HG02763 (cell line): ENCODE results near the gene PATL1.
"Not testable (repeated sequence)": the region's sequence is repeated elsewhere in the genome, so short reads cannot be mapped to it uniquely, and the experiment has no call there.

Experiments used
- ATAC-seq: cut with Tn5 transposase; IDR thresholded peaks from one replicate; pipeline ENCODE4 v1.9.1; 2021; ENCODE audit warnings: mild to moderate bottlenecking, moderate library complexity; ENCODE audit not compliant: unreplicated experiment

PATL1 gene

GRCh38 chr11:59674291-59674690 lies 5.5 kb upstream of the PATL1 start:
- no peak for ATAC-seq

- no peak for ATAC-seq
Observed at GRCh38 chr11:59673291-59673690, 4.5 kb upstream of the PATL1 start.

GRCh38 chr11:59671471-59671870 lies 2.6 kb upstream of the PATL1 start:
- no peak for ATAC-seq

GRCh38 chr11:59669611-59670009 lies 773 bp upstream of the PATL1 start:
- ATAC-seq = peak; percentile 7

- ATAC-seq = no peak
Observed at GRCh38 chr11:59668188-59668949, 468 bp downstream of the PATL1 start.

- no peak for ATAC-seq
Observed at GRCh38 chr11:59667812-59668187, 1.0 kb downstream of the PATL1 start.

- no peak for ATAC-seq
Observed at GRCh38 chr11:59666969-59667368, 1.9 kb downstream of the PATL1 start.

GRCh38 chr11:59660621-59661020 lies 8.2 kb downstream of the PATL1 start:
- no peak for ATAC-seq

- no peak for ATAC-seq
Observed at GRCh38 chr11:59659981-59660380, 8.9 kb downstream of the PATL1 start.

- ATAC-seq = no peak
Observed at GRCh38 chr11:59658036-59658435, 10.8 kb downstream of the PATL1 start.

- ATAC-seq = no peak
Observed at GRCh38 chr11:59654893-59655292, 13.9 kb downstream of the PATL1 start.

- ATAC-seq = no peak
Observed at GRCh38 chr11:59647245-59647980, 21.4 kb downstream of the PATL1 start.

- ATAC-seq = no peak
Observed at GRCh38 chr11:59644528-59644927, 24.3 kb downstream of the PATL1 start.

GRCh38 chr11:59643390-59643789 lies 25.4 kb downstream of the PATL1 start:
- no peak for ATAC-seq

- no peak for ATAC-seq
Observed at GRCh38 chr11:59641156-59641555, 27.7 kb downstream of the PATL1 start.

GRCh38 chr11:59630493-59630892 lies 38.3 kb downstream of the PATL1 start:
- ATAC-seq = no peak

- ATAC-seq = no peak
Observed at GRCh38 chr11:59629996-59630395, 38.8 kb downstream of the PATL1 start.

- ATAC-seq = not testable (repeated sequence)
Observed at GRCh38 chr11:59626969-59627368, 41.9 kb downstream of the PATL1 start.

- ATAC-seq = no peak
Observed at GRCh38 chr11:59625703-59626102, 43.1 kb downstream of the PATL1 start.

- ATAC-seq = no peak
Observed at GRCh38 chr11:59617876-59618275, 51.0 kb downstream of the PATL1 start.

- ATAC-seq = no peak
Observed at GRCh38 chr11:59616396-59616982, 52.3 kb downstream of the PATL1 start.
